Upper lobe of left lung (tissue), 6 donors: ENCODE results near the gene TCF23. TPM values are rescaled to one million over a fixed set of nuclear protein-coding genes. Genes with fewer than 3 reads are reported as not detected.
"Not testable (repeated sequence)": the region's sequence is repeated elsewhere in the genome, so short reads cannot be mapped to it uniquely, and the experiment has no call there.

ENCODE experiments used
- ATAC-seq, 2 donors: fragments of 200-7000 bp; cut with Tn5 transposase; one replicate each; pipeline ENCODE4 v1.9.1; 2022; ENCODE audit warnings: mild to moderate bottlenecking in 2 of 2, moderate library complexity in 2 of 2; ENCODE audit not compliant: low FRiP score in 2 of 2
- DNase-seq, 2 donors: peaks; one replicate each; pipeline ENCODE4 v3.0.0-alpha.2; 2019 to 2020
- H3K27ac ChIP-seq, 4 donors: fragments of 200-600 bp; sonication (generic); one replicate each; pipeline ENCODE4 v1.5.1; 2016 to 2019
- H3K27me3 ChIP-seq, 4 donors: fragments of 200-600 bp; sonication (generic); one replicate each; pipeline ENCODE4 v1.5.1; 2017 to 2019
- H3K36me3 ChIP-seq, 4 donors: fragments of 200-600 bp; sonication (generic); one replicate each; pipeline ENCODE4 v1.5.1; 2016 to 2019
- H3K4me1 ChIP-seq, 4 donors: fragments of 200-600 bp; sonication (generic); one replicate each; pipeline ENCODE4 v1.5.1; 2018 to 2019
- H3K4me3 ChIP-seq, 4 donors: fragments of 200-600 bp; sonication (generic); one replicate each; pipeline ENCODE4 v1.5.1; 2017 to 2019; ENCODE audit warnings: mild to moderate bottlenecking in 2 of 4, moderate library complexity in 1 of 4
- H3K9me3 ChIP-seq, 4 donors: fragments of 200-600 bp; sonication (generic); one replicate each; pipeline ENCODE4 v1.5.1; 2018 to 2019
- CTCF ChIP-seq, 6 experiments: fragments of 450-650 bp in 4 of 6; fragments of 200-600 bp in 2 of 6; sonication (generic) in 2 of 6; IDR thresholded peaks; one replicate each; pipeline ENCODE4 v1.5.1; 2016 to 2019; ENCODE audit warnings: antibody characterized with exemption in 6 of 6
- EP300 ChIP-seq, 4 donors: sonication (generic); formaldehyde crosslinking; IDR thresholded peaks; one replicate each; pipeline ENCODE4 v1.5.1; 2017; ENCODE audit warnings: antibody characterized with exemption in 4 of 4, control low read depth in 2 of 4
- POLR2A ChIP-seq, 4 donors: fragments of 450-650 bp; IDR thresholded peaks; one replicate each; pipeline ENCODE4 v1.5.1; 2016 to 2017; ENCODE audit warnings: antibody characterized with exemption in 4 of 4, mild to moderate bottlenecking in 2 of 4
- POLR2AphosphoS5 ChIP-seq, 2 donors: sonication (generic); formaldehyde crosslinking; IDR thresholded peaks; one replicate each; pipeline ENCODE4 v1.5.1; 2017; ENCODE audit warnings: antibody characterized with exemption in 2 of 2
- WGBS, 2 donors: methylation state at CpG; one replicate each; pipeline ENCODE4 v1.1.5; 2017 to 2018; 5-methylcytosine and 5-hydroxymethylcytosine counted together
- total RNA-seq, 6 donors: library from RNA; depleted of rRNA in 4 of 6; stranded (reverse); fragments of >200 nt in 4 of 6; gene quantifications; one replicate each; pipeline versions ENCODE4 v1.1.0 to v1.2.1, GENCODE V29; 2016 to 2021
- donor health status: DM: no; HTN: no; CAD: no; lungs with moderate emphysema.
- donor health status: DM: no; HTN: yes; CAD: no; lungs with severe emphysema.

The TCF23 gene
- total RNA-seq, 6 donors from 2014 or later, result 0.13 to 0.20 TPM; not detected in 4

- Histone ChIP-seq H3K27ac (no peak overlapping the region), H3K36me3 (no peaks in the 10 kb centered on the region), H3K4me1 (peaks cover 0 to 1% (median 0%) of the 10 kb centered on the region in 4 donors), H3K4me3 (no peak overlapping the region), H3K27me3 (no peaks in the 10 kb centered on the region), H3K9me3 (no peaks in the 10 kb centered on the region)
- 88 to 95% methylated on average over 8 of the region's 8 CpGs for WGBS, 2 donors
- ATAC-seq (no peak), DNase-seq (no peak)
- TF ChIP-seq CTCF (IDR thresholded peaks at IDR 0.05) (no peak), POLR2A (IDR thresholded peaks at IDR 0.05) (no peak), POLR2AphosphoS5 (IDR thresholded peaks at IDR 0.05) (no peak), EP300 (IDR thresholded peaks at IDR 0.05) (no peak)
These were observed 41.2 kb downstream of the TCF23 start for GRCh38 chr2:27189989-27190388.

- WGBS, 2 donors, result 37 to 42% methylated on average over 8 of the region's 8 CpGs
- H3K4me3 ChIP-seq, result no peak overlapping the region
- H3K9me3 ChIP-seq, result no peaks in the 10 kb centered on the region
- ATAC-seq (peak; percentile 77 to 89), DNase-seq (no peak)
- no peaks in the 10 kb centered on the region for H3K4me1 ChIP-seq
- no peak overlapping the region for H3K27ac ChIP-seq
- no peaks in the 10 kb centered on the region for H3K36me3 ChIP-seq
- H3K27me3 ChIP-seq, result no peaks in the 10 kb centered on the region
- TF ChIP-seq POLR2AphosphoS5 (IDR thresholded peaks at IDR 0.05) (no peak), EP300 (IDR thresholded peaks at IDR 0.05) (no peak), CTCF (IDR thresholded peaks at IDR 0.05) (peak; percentile 37 to 61 (median 52))
These were observed 42.4 kb downstream of the TCF23 start for GRCh38 chr2:27191070-27191829.

GRCh38 chr2:27194538-27195354, 45.9 kb downstream of the TCF23 start:
- H3K4me3 ChIP-seq, result no peak overlapping the region
- H3K27me3 ChIP-seq, result no peaks in the 10 kb centered on the region
- TF ChIP-seq CTCF (IDR thresholded peaks at IDR 0.05) (no peak), POLR2A (IDR thresholded peaks at IDR 0.05) (no peak), POLR2AphosphoS5 (IDR thresholded peaks at IDR 0.05) (no peak), EP300 (IDR thresholded peaks at IDR 0.05) (no peak)
- H3K9me3 ChIP-seq, result no peaks in the 10 kb centered on the region
- no peak overlapping the region for H3K27ac ChIP-seq
- ATAC-seq, result no peak
- DNase-seq, result no peak
- no peaks in the 10 kb centered on the region for H3K4me1 ChIP-seq
- peaks cover 0 to 2% (median 0%) of the 10 kb centered on the region in 4 donors for H3K36me3 ChIP-seq
- 79 to 80% methylated on average over 17 of the region's 17 CpGs for WGBS, 2 donors

GRCh38 chr2:27195799-27196198, 47.0 kb downstream of the TCF23 start:
- DNase-seq, H3K27me3 ChIP-seq, H3K4me3 ChIP-seq, H3K4me1 ChIP-seq, H3K9me3 ChIP-seq, H3K27ac ChIP-seq, ATAC-seq: not testable (repeated sequence)
- peaks cover 0 to 12% (median 5%) of the 10 kb centered on the region in 4 donors for H3K36me3 ChIP-seq
- 58 to 83% methylated on average over 3 of the region's 3 CpGs for WGBS, 2 donors

- peaks cover under 1 to 33% (median 20%) of the 10 kb centered on the region in 4 donors for H3K36me3 ChIP-seq
These were observed 49.3 kb downstream of the TCF23 start for GRCh38 chr2:27198068-27198467.

More at GRCh38 chr2:27198068-27198467, 49.3 kb downstream of the TCF23 start:
- not testable (repeated sequence) for H3K27me3 ChIP-seq, H3K9me3 ChIP-seq, H3K4me3 ChIP-seq, H3K4me1 ChIP-seq, H3K27ac ChIP-seq, DNase-seq, ATAC-seq
- whole genome bisulfite sequencing, 2 donors, result 92 to 95% methylated on average over 3 of the region's 3 CpGs
